H9 (cell line): ENCODE results near the gene GPR183. TPM values are rescaled to one million over a fixed set of nuclear protein-coding genes. Genes with fewer than 3 reads are reported as not detected.

Source experiments
- DNase-seq: peaks from one replicate; pipeline ENCODE4 v3.0.0-alpha.2; 2017
- H2AFZ ChIP-seq: one replicate; pipeline ENCODE4 v1.6.1; 2013; ENCODE audit warnings: mild to moderate bottlenecking, low read length, control low read depth, moderate library complexity
- H2AK5ac ChIP-seq: 2 replicates; pipeline ENCODE4 v1.6.1; 2013; ENCODE audit warnings: low read length, control low read depth, mixed read lengths; ENCODE audit not compliant: insufficient read length
- H2BK120ac ChIP-seq: one replicate; pipeline ENCODE4 v1.6.1; 2013; ENCODE audit warnings: low read depth, mild to moderate bottlenecking, low read length, control low read depth, inconsistent platforms; ENCODE audit not compliant: poor library complexity, severe bottlenecking
- H2BK12ac ChIP-seq: 2 replicates; pipeline ENCODE4 v1.6.1; 2013; ENCODE audit warnings: low read length, control low read depth, mixed read lengths, low read depth; ENCODE audit not compliant: insufficient read length
- H2BK15ac ChIP-seq: 2 replicates; pipeline ENCODE4 v1.6.1; 2013; ENCODE audit warnings: low read depth, low read length, control low read depth
- H2BK20ac ChIP-seq: one replicate; pipeline ENCODE4 v1.6.1; 2013; ENCODE audit warnings: low read depth, mild to moderate bottlenecking, low read length, control low read depth, inconsistent platforms; ENCODE audit not compliant: poor library complexity, severe bottlenecking
- H2BK5ac ChIP-seq: 2 replicates; pipeline ENCODE4 v1.6.1; 2013; ENCODE audit warnings: low read length, control low read depth, mixed read lengths; ENCODE audit not compliant: insufficient read length
- H3K14ac ChIP-seq: 2 replicates; pipeline ENCODE4 v1.6.1; 2013; ENCODE audit warnings: low read length, control low read depth; ENCODE audit not compliant: insufficient read depth
- H3K18ac ChIP-seq: 2 replicates; pipeline ENCODE4 v1.6.1; 2013; ENCODE audit warnings: low read depth, mild to moderate bottlenecking, mixed read lengths, low read length, control low read depth; ENCODE audit not compliant: insufficient read length
- H3K23ac ChIP-seq: 2 replicates; pipeline ENCODE4 v1.6.1; 2013; ENCODE audit warnings: low read length, control low read depth, mixed read lengths, low read depth; ENCODE audit not compliant: insufficient read length
- H3K23me2 ChIP-seq: 2 replicates; pipeline ENCODE4 v1.6.1; 2013; ENCODE audit warnings: low read depth, mild to moderate bottlenecking, mixed read lengths, low read length, control low read depth; ENCODE audit not compliant: insufficient read length, poor library complexity, severe bottlenecking
- H3K27ac ChIP-seq: 2 replicates; pipeline ENCODE4 v1.5.1; 2013; ENCODE audit warnings: low read length, control low read depth, mixed read lengths, low read depth; ENCODE audit not compliant: insufficient read length
- H3K27me3 ChIP-seq: 2 replicates; pipeline ENCODE4 v1.6.1; 2013; ENCODE audit warnings: low read length, control low read depth, inconsistent platforms; ENCODE audit not compliant: insufficient read depth
- H3K4ac ChIP-seq: 2 replicates; pipeline ENCODE4 v1.6.1; 2013; ENCODE audit warnings: low read depth, mild to moderate bottlenecking, control low read depth, inconsistent platforms, low read length, moderate library complexity
- H3K4me1 ChIP-seq: 2 replicates; pipeline ENCODE4 v1.6.1; 2013; ENCODE audit warnings: low read length, control low read depth, inconsistent platforms; ENCODE audit not compliant: insufficient read depth
- H3K4me2 ChIP-seq: 2 replicates; pipeline ENCODE4 v1.6.1; 2013; ENCODE audit warnings: low read length, control low read depth, mixed read lengths; ENCODE audit not compliant: insufficient read length, insufficient read depth
- H3K56ac ChIP-seq: 2 replicates; pipeline ENCODE4 v1.6.1; 2013; ENCODE audit warnings: low read depth, mild to moderate bottlenecking, mixed read lengths, low read length, control low read depth; ENCODE audit not compliant: insufficient read length
- H3K79me1 ChIP-seq: 2 replicates; pipeline ENCODE4 v1.6.1; 2013; ENCODE audit warnings: low read depth, mild to moderate bottlenecking, moderate library complexity, low read length, control low read depth, inconsistent platforms; ENCODE audit not compliant: insufficient read depth, poor library complexity, severe bottlenecking
- H3K79me2 ChIP-seq: 2 replicates; pipeline ENCODE4 v1.6.1; 2013; ENCODE audit warnings: low read length, control low read depth, inconsistent platforms; ENCODE audit not compliant: insufficient read depth
- H3K9ac ChIP-seq: 2 replicates; pipeline ENCODE4 v1.6.1; 2013; ENCODE audit warnings: low read length, control low read depth, mixed read lengths; ENCODE audit not compliant: insufficient read length; ENCODE audit errors: extremely low read depth
- H3K9me3 ChIP-seq: one replicate; pipeline ENCODE4 v1.6.1; 2013; ENCODE audit warnings: low read depth, low read length, inconsistent platforms; ENCODE audit not compliant: control insufficient read depth
- H3T11ph ChIP-seq: one replicate; pipeline ENCODE4 v1.6.1; 2013; ENCODE audit warnings: mild to moderate bottlenecking, low read length, control low read depth, inconsistent platforms
- H4K20me1 ChIP-seq: one replicate; pipeline ENCODE4 v1.6.1; 2013; ENCODE audit not compliant: control insufficient read depth, insufficient read length, insufficient read depth
- H4K5ac ChIP-seq: 2 replicates; pipeline ENCODE4 v1.6.1; 2013; ENCODE audit warnings: low read depth, mild to moderate bottlenecking, mixed read lengths, low read length, control low read depth; ENCODE audit not compliant: insufficient read length
- H4K8ac ChIP-seq: replicated peaks from 2 replicates; pipeline ENCODE4 v1.6.1; 2013; ENCODE audit warnings: low read length, control low read depth, mixed read lengths, low read depth; ENCODE audit not compliant: insufficient read length
- H4K91ac ChIP-seq: 2 replicates; pipeline ENCODE4 v1.6.1; 2013; ENCODE audit warnings: low read depth, mild to moderate bottlenecking, moderate library complexity, mixed read lengths, low read length, control low read depth; ENCODE audit not compliant: insufficient read length
- H3K27ac Mint-ChIP-seq, 3 experiments: 2 replicates in 2 of 3; 3 replicates in 1 of 3; pipeline ENCODE4 v1.8.0; 2020 to 2021; ENCODE audit warnings: mixed read lengths in 3 of 3, mild to moderate bottlenecking in 1 of 3, moderate library complexity in 1 of 3
- H3K27me3 Mint-ChIP-seq: 2 replicates; pipeline ENCODE4 v1.8.0; 2021; ENCODE audit warnings: low read depth, mild to moderate bottlenecking, moderate library complexity, mixed read lengths
- H3K36me3 Mint-ChIP-seq, 3 experiments: 2 replicates in 2 of 3; 3 replicates in 1 of 3; pipeline ENCODE4 v1.8.0; 2020 to 2021; ENCODE audit warnings: low read depth in 3 of 3, mixed read lengths in 3 of 3; ENCODE audit not compliant: insufficient read depth in 1 of 3
- H3K4me1 Mint-ChIP-seq, 2 experiments: 2 replicates each; pipeline ENCODE4 v1.8.0; 2020; ENCODE audit warnings: mixed read lengths in 2 of 2
- H3K4me3 Mint-ChIP-seq, 2 experiments: 2 replicates in 1 of 2; 3 replicates in 1 of 2; pipeline ENCODE4 v1.8.0; 2020 to 2021; ENCODE audit warnings: mild to moderate bottlenecking in 2 of 2, mixed read lengths in 2 of 2, moderate library complexity in 1 of 2
- H3K9me3 Mint-ChIP-seq, 2 experiments: 2 replicates in 1 of 2; 3 replicates in 1 of 2; pipeline ENCODE4 v1.8.0; 2020; ENCODE audit warnings: mild to moderate bottlenecking in 2 of 2, mixed read lengths in 2 of 2, moderate library complexity in 1 of 2
- CTCF ChIP-seq: fragments of 200-600 bp; sonication (generic); conservative IDR thresholded peaks from 3 replicates; pipeline ENCODE4 v1.8.0; 2021; ENCODE audit warnings: antibody characterized with exemption, mild to moderate bottlenecking
- WGBS: extraction: QIAGEN DNeasy Blood & Tissue Kit; methylation state at CpG from one replicate; pipeline ENCODE4 v1.1.7; 2013; ENCODE audit warnings: missing lambda C conversion rate, low lambda C conversion rate, mixed read lengths; ENCODE audit not compliant: insufficient read length; ENCODE audit errors: extremely low coverage; 5-methylcytosine and 5-hydroxymethylcytosine counted together
- total RNA-seq: library from RNA; stranded (reverse); gene quantifications from 2 replicates; pipeline ENCODE4 v1.2.1, GENCODE V29; 2021

The GPR183 gene
- total RNA-seq, 1 experiment from 2014 or later, result not detected

- H3K18ac ChIP-seq, result no peak overlapping the region
- H3K36me3 Mint-ChIP-seq, result peaks cover 0 to 11% (median 4%) of the 10 kb centered on the region in 3 experiments; a peak in 3 of 7 replicates
- no peak for DNase-seq
- H3K9me3 ChIP-seq, result no peaks in the 10 kb centered on the region
- H4K8ac ChIP-seq, result no peak overlapping the region
- no peaks in the 10 kb centered on the region for H4K20me1 ChIP-seq
- no peak overlapping the region for H3K4ac ChIP-seq
- H3K79me2 ChIP-seq, result no peaks in the 10 kb centered on the region
- H2AK5ac ChIP-seq, result no peak overlapping the region
- H3K27ac ChIP-seq, result no peak overlapping the region
- H2AFZ ChIP-seq, result no peak overlapping the region
- H3K23ac ChIP-seq, result no peak overlapping the region
- H2BK12ac ChIP-seq, result no peak overlapping the region
- H4K5ac ChIP-seq, result no peak overlapping the region
- H3K27me3 Mint-ChIP-seq, result no peaks in the 10 kb centered on the region
- H3K9me3 Mint-ChIP-seq, result peaks cover 3% of the 10 kb centered on the region in 2 experiments; a peak in 3 of 5 replicates
- H3T11ph ChIP-seq, result no peak overlapping the region
- no peaks in the 10 kb centered on the region; the same call in 1 of the 2 replicates for H3K4me1 ChIP-seq
- H3K27ac Mint-ChIP-seq, result no peak overlapping the region; a peak in 1 of 7 replicates
- no peak overlapping the region for H3K4me3 Mint-ChIP-seq
- H3K79me1 ChIP-seq, result peaks cover 9% of the 10 kb centered on the region
- peaks cover 3 to 6% of the 10 kb centered on the region in 2 experiments for H3K4me1 Mint-ChIP-seq
- no peak overlapping the region for H3K9ac ChIP-seq
- H3K23me2 ChIP-seq, result no peaks in the 10 kb centered on the region
- no peak overlapping the region for H3K56ac ChIP-seq
- TF ChIP-seq CTCF, result no peak
- H3K27me3 ChIP-seq, result no peaks in the 10 kb centered on the region
- H2BK15ac ChIP-seq, result no peak overlapping the region
- H3K14ac ChIP-seq, result no peak overlapping the region
- H3K4me2 ChIP-seq, result no peak overlapping the region
- H2BK5ac ChIP-seq, result no peak overlapping the region
- no peak overlapping the region for H2BK120ac ChIP-seq
- H4K91ac ChIP-seq, result no peak overlapping the region
- H2BK20ac ChIP-seq, result no peak overlapping the region
- no CpG with 5 or more reads among the region's 3 CpGs for WGBS
Measured at GRCh38 chr13:99271249-99271648, 36.0 kb downstream of the GPR183 start.
